Measurements from ENCODE around the gene AKAP7. TPM values are rescaled to one million over a fixed set of nuclear protein-coding genes. Genes with fewer than 3 reads are reported as not detected.

Gene AKAP7
- total RNA-seq, 2 experiments from 2014 or later = 7.8 to 8.8 TPM

DNA sequence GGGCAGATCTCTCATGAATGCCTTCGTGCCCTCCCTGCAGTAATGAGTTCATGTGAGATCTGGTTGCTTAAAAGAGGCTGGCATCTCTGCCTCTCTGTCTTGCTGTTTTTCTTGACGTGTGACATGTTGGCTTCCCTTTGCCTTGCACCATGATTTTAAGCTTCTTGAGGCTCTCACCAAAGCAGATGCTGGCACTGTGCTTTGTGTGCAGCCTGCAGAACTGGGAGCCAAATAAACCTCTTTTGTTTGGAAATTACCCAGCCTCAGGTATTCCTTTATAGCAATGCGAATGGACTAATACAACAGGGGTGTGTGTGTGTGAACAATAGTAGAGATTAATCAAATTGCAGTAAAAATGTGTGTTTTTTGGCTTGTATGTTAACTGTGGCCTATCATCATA, 8.1 kb downstream of the AKAP7 start:
- POLR2A ChIA-PET = no interaction called here
- no peak for DNase-seq
- no peak overlapping the region for H3K4me3 Mint-ChIP-seq
- no peaks in the 10 kb centered on the region for H3K27me3 Mint-ChIP-seq
- peaks cover 17% of the 10 kb centered on the region for H3K36me3 Mint-ChIP-seq (ENCODE audit: low read depth)
- H3K27ac Mint-ChIP-seq = no peak overlapping the region
- peaks cover 4% of the 10 kb centered on the region for H3K4me1 Mint-ChIP-seq
- CTCF ChIA-PET = no interaction called here
- H3K9me3 Mint-ChIP-seq = peaks cover 6% of the 10 kb centered on the region

DNA sequence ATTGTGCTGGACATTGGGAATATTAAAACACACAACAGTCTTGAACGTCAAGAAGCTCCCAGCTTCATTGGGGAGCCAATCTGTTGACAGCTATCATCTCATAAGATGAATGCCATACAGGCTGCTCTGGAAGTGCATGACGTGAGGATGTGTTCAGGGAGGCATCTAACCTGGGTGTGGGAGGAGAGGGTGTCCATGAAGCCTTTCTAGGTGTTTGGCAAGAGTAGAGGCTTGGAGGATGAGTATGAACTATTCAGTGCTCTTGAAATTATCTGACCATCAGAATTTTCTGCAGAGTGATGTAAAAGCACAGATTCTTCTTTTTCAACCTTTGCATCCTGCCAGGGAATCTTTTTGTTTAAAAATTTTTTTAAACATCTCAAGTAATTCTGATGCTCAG, 11.6 kb downstream of the AKAP7 start:
- no peak overlapping the region for H3K4me3 Mint-ChIP-seq
- ChIA-PET POLR2A (no interaction called here), CTCF (no interaction called here)
- no peaks in the 10 kb centered on the region for H3K4me1 Mint-ChIP-seq
- H3K36me3 Mint-ChIP-seq (ENCODE audit: low read depth) = peaks cover 12% of the 10 kb centered on the region
- DNase-seq = no peak
- no peak overlapping the region for H3K27ac Mint-ChIP-seq
- peaks cover 6% of the 10 kb centered on the region for H3K9me3 Mint-ChIP-seq
- no peaks in the 10 kb centered on the region for H3K27me3 Mint-ChIP-seq

DNA sequence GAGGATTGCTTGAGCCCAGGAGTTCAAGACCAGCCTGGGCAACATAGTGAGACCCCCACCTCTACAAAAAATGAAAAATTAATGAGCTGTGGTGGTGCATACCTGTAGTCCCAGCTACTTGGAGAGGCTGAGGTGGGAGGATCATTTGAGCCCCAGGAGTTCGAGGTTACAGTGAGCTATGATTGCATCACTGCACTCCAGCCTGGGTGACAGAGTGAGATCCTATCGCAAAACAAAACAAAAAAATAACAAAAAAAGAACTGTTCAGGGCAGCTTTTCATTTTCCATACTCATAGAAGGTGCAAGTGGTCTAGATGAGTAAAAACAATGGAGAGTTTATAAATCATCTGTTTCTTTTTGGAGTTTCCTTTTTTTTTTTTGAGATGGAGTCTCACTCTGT, 21.1 kb downstream of the AKAP7 start:
- Mint-ChIP-seq H3K9me3 (no peaks in the 10 kb centered on the region), H3K4me1 (no peaks in the 10 kb centered on the region), H3K27ac (no peak overlapping the region), H3K4me3 (no peak overlapping the region), H3K27me3 (no peaks in the 10 kb centered on the region), H3K36me3 (ENCODE audit: low read depth) (no peaks in the 10 kb centered on the region)
- ChIA-PET POLR2A (no interaction called here), CTCF (interaction anchor here (0.6 to 2.7 kb wide), 3 partner anchors 15 to 472 kb away, joined by 3 to 8 read pairs (median 3); no protein-coding TSS in a partner anchor)
- DNase-seq = no peak

DNA sequence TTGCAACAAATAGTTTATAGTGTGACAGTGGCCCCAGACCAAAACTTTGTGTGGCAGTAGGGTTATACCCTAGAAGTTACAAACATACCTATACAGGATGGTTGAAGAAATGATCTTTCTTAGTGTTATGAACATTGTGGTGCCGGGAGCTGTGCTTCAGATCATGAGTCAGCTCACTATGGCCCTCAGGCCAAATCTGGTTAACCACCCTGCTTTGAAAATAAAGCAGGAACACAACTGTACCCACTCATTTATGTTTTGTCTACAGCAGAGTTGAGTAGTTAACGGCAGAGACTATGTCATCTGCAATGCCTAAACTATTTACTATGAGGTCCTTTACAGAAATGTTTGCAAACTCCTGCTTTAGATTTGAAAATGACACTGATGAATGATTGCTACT, 24.3 kb downstream of the AKAP7 start:
- POLR2A ChIA-PET = no interaction called here
- no peak for DNase-seq
- no peak overlapping the region for H3K4me3 Mint-ChIP-seq
- no peak overlapping the region for H3K27ac Mint-ChIP-seq
- no peaks in the 10 kb centered on the region for H3K4me1 Mint-ChIP-seq
- H3K27me3 Mint-ChIP-seq = no peaks in the 10 kb centered on the region
- H3K36me3 Mint-ChIP-seq (ENCODE audit: low read depth) = no peaks in the 10 kb centered on the region
- CTCF ChIA-PET = no interaction called here
- no peaks in the 10 kb centered on the region for H3K9me3 Mint-ChIP-seq

DNA sequence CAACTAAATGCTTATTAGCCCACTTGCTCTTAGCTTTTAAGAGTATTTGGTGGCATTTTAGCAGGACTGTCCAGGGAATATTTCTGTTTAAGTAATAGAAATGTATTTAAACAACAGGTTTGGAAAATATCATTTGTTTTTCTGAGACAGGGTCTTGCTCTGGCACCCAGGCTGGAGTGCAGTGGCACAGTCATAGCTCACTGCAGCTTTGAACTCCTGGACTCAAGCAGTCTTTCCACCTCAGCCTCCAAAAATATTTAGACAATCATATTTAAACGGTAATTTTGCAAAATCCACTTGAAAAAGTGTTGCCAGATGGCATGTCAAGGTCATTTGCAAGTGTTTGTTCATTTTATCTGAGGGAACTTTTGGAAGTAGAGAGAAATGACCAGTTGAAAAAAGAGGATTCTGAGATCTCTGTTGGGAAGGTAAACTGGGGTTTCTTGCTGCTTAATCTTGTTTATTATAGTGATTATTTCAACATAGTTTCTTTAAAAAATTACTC, 25.0 kb downstream of the AKAP7 start:
- Mint-ChIP-seq H3K4me1 (no peaks in the 10 kb centered on the region), H3K27me3 (no peaks in the 10 kb centered on the region), H3K27ac (no peak overlapping the region), H3K4me3 (no peak overlapping the region), H3K36me3 (ENCODE audit: low read depth) (no peaks in the 10 kb centered on the region), H3K9me3 (no peaks in the 10 kb centered on the region)
- ChIA-PET POLR2A (no interaction called here), CTCF (interaction anchor here (1.5 kb wide), 1 partner anchor 23 kb away, joined by 3 read pairs; no protein-coding TSS in a partner anchor)
- DNase-seq = no peak

DNA sequence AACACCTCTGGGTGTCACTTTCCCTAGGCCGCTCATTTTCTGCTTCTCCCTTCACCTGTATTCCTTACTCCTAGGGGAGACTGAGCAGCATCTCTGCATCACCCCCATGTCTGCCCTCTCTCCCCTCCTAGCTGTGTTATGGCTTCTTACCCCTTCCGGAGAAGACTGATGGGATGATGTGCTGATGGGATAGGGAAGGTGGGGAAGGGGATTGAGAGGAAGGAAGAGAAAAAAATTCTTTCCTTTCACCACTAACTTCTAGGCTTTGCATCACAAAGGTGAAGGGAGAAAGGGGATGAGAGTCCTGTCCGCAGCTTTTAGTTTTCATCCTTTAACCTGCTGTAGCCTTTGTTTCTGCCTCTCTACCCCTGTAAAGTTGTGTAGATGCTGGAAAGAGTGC, 26.7 kb downstream of the AKAP7 start:
- POLR2A ChIA-PET = no interaction called here
- H3K9me3 Mint-ChIP-seq = no peaks in the 10 kb centered on the region
- peaks cover 2% of the 10 kb centered on the region for H3K36me3 Mint-ChIP-seq (ENCODE audit: low read depth)
- CTCF ChIA-PET = no interaction called here
- no peaks in the 10 kb centered on the region for H3K27me3 Mint-ChIP-seq
- no peak overlapping the region for H3K4me3 Mint-ChIP-seq
- no peak overlapping the region for H3K27ac Mint-ChIP-seq
- H3K4me1 Mint-ChIP-seq = no peaks in the 10 kb centered on the region
- no peak for DNase-seq

GRCh38 chr6:131163886-131164285, 28.6 kb downstream of the AKAP7 start:
- no peaks in the 10 kb centered on the region for H3K4me1 Mint-ChIP-seq
- no peak overlapping the region for H3K27ac Mint-ChIP-seq
- no peaks in the 10 kb centered on the region for H3K27me3 Mint-ChIP-seq
- H3K4me3 Mint-ChIP-seq = no peak overlapping the region
- H3K36me3 Mint-ChIP-seq (ENCODE audit: low read depth) = peaks cover 2% of the 10 kb centered on the region
- no peaks in the 10 kb centered on the region for H3K9me3 Mint-ChIP-seq
- CTCF ChIA-PET = interaction anchor here (1.1 kb wide), 1 partner anchor 31 kb away, joined by 3 read pairs; no protein-coding TSS in a partner anchor
- POLR2A ChIA-PET = no interaction called here
- DNase-seq = no peak

DNA sequence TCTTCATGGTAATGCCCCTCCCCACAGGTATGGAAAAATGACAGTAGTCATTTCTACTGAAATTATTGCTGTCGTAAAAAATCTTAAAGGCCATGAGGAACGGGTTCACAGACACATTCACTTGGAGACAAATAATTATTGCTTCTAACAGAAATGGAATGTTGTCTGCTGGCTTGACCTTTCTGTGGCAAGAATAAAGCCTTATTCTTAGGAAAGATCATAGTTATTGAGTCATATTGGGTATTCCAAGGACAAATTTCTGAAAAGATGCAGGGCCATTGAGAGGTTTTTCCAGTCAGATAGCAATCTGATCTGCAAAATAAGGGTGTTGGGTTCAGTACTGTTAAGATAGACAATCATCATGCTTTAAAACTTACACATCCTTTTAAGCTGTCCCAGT, 29.2 kb downstream of the AKAP7 start:
- H3K36me3 Mint-ChIP-seq (ENCODE audit: low read depth) = peaks cover 7% of the 10 kb centered on the region
- ChIA-PET POLR2A (no interaction called here), CTCF (no interaction called here)
- no peaks in the 10 kb centered on the region for H3K9me3 Mint-ChIP-seq
- no peak overlapping the region for H3K27ac Mint-ChIP-seq
- no peak for DNase-seq
- H3K4me1 Mint-ChIP-seq = no peaks in the 10 kb centered on the region
- H3K4me3 Mint-ChIP-seq = no peak overlapping the region
- H3K27me3 Mint-ChIP-seq = no peaks in the 10 kb centered on the region

DNA sequence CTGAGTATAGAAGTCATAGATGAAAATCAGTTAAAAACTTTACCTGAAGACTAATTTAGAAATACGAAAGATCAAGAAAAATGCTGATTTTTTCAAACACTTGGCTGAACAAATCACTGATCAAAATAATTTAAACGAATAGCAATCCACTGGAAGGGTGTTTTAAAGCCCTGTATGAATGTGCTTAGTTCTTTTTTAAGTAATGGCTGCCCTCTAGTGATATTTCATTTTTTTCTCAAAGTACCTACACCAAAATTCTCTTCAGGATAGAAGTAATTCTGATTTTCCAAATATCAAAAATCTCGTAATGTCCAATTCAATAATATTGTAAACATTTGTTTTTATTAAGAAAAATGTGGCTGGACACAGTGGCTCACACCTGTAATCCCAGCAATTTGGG, 32.5 kb downstream of the AKAP7 start:
- H3K9me3 Mint-ChIP-seq = no peaks in the 10 kb centered on the region
- peaks cover 7% of the 10 kb centered on the region for H3K36me3 Mint-ChIP-seq (ENCODE audit: low read depth)
- H3K27ac Mint-ChIP-seq = no peak overlapping the region
- no peaks in the 10 kb centered on the region for H3K27me3 Mint-ChIP-seq
- POLR2A ChIA-PET = no interaction called here
- H3K4me1 Mint-ChIP-seq = no peaks in the 10 kb centered on the region
- H3K4me3 Mint-ChIP-seq = no peak overlapping the region
- CTCF ChIA-PET = interaction anchor here (0.6 kb wide), 1 partner anchor 914 kb away, joined by 5 read pairs; no protein-coding TSS in a partner anchor
- DNase-seq = no peak

GRCh38 chr6:131169613-131170012, 34.3 kb downstream of the AKAP7 start:
- ChIA-PET POLR2A (no interaction called here), CTCF (no interaction called here)
- Mint-ChIP-seq H3K27me3 (no peaks in the 10 kb centered on the region), H3K4me3 (no peak overlapping the region), H3K9me3 (no peaks in the 10 kb centered on the region), H3K36me3 (ENCODE audit: low read depth) (peaks cover 9% of the 10 kb centered on the region), H3K4me1 (no peaks in the 10 kb centered on the region), H3K27ac (no peak overlapping the region)
- DNase-seq = no peak

DNA sequence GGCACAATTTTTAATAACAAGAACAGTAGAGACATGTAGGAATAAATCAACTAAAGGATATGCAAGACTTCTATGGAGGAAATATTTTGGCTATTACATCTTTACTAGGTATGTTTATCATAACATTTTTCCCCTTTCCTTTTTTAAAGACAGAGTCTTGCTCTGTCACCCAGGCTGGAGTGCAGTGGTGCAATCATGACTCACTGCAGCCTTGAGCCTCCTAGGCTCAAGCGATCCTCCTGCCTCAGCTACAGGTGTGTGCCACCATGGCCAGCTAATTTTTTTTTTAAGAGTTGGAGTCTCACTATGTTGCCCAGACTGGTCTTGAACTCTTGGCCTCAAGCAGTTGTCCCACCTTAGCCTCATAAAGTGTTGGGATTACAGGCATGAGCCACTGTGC, 37.0 kb downstream of the AKAP7 start:
- Mint-ChIP-seq H3K4me3 (no peak overlapping the region), H3K27ac (no peak overlapping the region), H3K4me1 (no peaks in the 10 kb centered on the region), H3K36me3 (ENCODE audit: low read depth) (peaks cover 7% of the 10 kb centered on the region), H3K27me3 (no peaks in the 10 kb centered on the region), H3K9me3 (no peaks in the 10 kb centered on the region)
- CTCF ChIA-PET = interaction anchor here (0.7 to 1.9 kb wide), 2 partner anchors 17 to 25 kb away, joined by 3 to 8 read pairs; no protein-coding TSS in a partner anchor
- no peak for DNase-seq
- POLR2A ChIA-PET = interaction anchor here (0.6 kb wide), 1 partner anchor 213 kb away, joined by 5 read pairs; no protein-coding TSS in a partner anchor

- CTCF ChIA-PET = interaction anchor here (1.1 kb wide), 1 partner anchor 18 kb away, joined by 3 read pairs; no protein-coding TSS in a partner anchor
- H3K27ac Mint-ChIP-seq = no peak overlapping the region
- H3K4me1 Mint-ChIP-seq = no peaks in the 10 kb centered on the region
- no peaks in the 10 kb centered on the region for H3K9me3 Mint-ChIP-seq
- no peak overlapping the region for H3K4me3 Mint-ChIP-seq
- peaks cover 7% of the 10 kb centered on the region for H3K36me3 Mint-ChIP-seq (ENCODE audit: low read depth)
- POLR2A ChIA-PET = no interaction called here
- no peak for DNase-seq
- H3K27me3 Mint-ChIP-seq = no peaks in the 10 kb centered on the region
Observed at GRCh38 chr6:131173680-131174079, 38.4 kb downstream of the AKAP7 start.

- no peak for DNase-seq
- Mint-ChIP-seq H3K36me3 (ENCODE audit: low read depth) (peaks cover 4% of the 10 kb centered on the region), H3K27ac (no peak overlapping the region), H3K4me1 (no peaks in the 10 kb centered on the region), H3K27me3 (no peaks in the 10 kb centered on the region), H3K4me3 (no peak overlapping the region), H3K9me3 (no peaks in the 10 kb centered on the region)
- ChIA-PET CTCF (no interaction called here), POLR2A (no interaction called here)
Observed at GRCh38 chr6:131175564-131175963, 40.3 kb downstream of the AKAP7 start.

- no peaks in the 10 kb centered on the region for H3K27me3 Mint-ChIP-seq
- peaks cover 4% of the 10 kb centered on the region for H3K36me3 Mint-ChIP-seq (ENCODE audit: low read depth)
- POLR2A ChIA-PET = no interaction called here
- no peak overlapping the region for H3K27ac Mint-ChIP-seq
- H3K9me3 Mint-ChIP-seq = no peaks in the 10 kb centered on the region
- no peak for DNase-seq
- H3K4me1 Mint-ChIP-seq = peaks cover 3% of the 10 kb centered on the region
- CTCF ChIA-PET = interaction anchor here (0.6 to 1.4 kb wide), 2 partner anchors 21 to 518 kb away, joined by 3 to 5 read pairs; no protein-coding TSS in a partner anchor
- no peak overlapping the region for H3K4me3 Mint-ChIP-seq
Observed at GRCh38 chr6:131177996-131178395, 42.7 kb downstream of the AKAP7 start.
